AG09309 (cell line): ENCODE results near the gene MON1A.

Experiments used
- DNase-seq: peaks from one replicate; pipeline ENCODE4 v3.0.0-alpha.2; 2010; ENCODE audit warnings: low read depth
- H3K4me3 ChIP-seq: 2 replicates; pipeline ENCODE4 v1.5.1; 2011; ENCODE audit warnings: mild to moderate bottlenecking, low read depth, low read length, moderate library complexity; ENCODE audit not compliant: control insufficient read depth
- TF ChIP-seq, protein P1 (sequence below): IDR thresholded peaks from 2 replicates; pipeline ENCODE4 v1.5.1; 2011; ENCODE audit warnings: mild to moderate bottlenecking, low read depth, low read length, inconsistent platforms; ENCODE audit not compliant: insufficient read depth, control insufficient read depth; ENCODE audit errors: missing control alignments

Gene MON1A

DNA sequence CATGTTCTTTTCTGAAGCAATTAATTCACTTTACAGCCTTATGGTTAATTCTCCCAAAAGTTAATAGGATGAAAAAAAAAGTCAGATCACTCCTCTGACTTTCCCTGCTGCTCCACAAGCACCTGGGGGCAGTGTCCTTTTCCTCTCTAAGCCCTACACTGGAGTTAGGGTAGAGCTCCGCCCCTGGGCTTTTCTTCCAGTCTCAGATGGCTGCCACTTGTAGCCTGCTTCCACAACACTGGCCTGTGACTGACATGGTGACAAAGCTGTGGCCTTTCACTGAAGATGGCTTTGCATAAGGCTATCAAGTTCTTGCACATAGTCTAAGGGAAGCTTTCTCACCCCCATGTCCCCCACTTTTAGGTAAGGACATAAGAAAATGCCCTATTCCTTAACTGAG, 1.3 kb upstream of the MON1A start:
- DNase-seq, result no peak

DNA sequence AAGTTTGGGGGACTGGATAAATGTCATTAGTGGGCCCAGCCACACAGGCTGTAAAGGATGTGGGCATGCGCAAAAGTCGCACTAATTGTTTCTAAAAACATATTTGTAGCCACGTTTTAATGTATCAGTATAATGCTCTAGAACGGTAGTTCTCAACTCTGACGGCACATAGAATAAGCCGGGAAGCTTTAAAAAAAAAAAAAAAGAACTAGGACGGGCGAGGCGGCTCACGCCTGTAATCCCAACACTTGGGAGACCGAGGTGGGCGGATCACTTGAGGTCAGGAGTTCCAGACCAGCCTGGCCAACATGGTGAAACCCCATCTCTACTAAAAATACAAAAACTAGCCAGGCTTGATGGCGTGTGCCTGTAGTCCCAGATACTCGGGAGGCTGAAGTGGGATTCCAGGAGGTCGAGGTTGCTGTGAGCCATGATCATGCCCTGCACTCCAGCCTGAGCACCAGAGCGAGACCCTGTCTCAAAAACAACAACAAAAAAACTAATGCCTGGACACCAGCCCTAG, 618 bp upstream of the MON1A start:
- H3K4me3 ChIP-seq, result peak overlapping the region; percentile 82
- DNase-seq, result no peak
- TF ChIP-seq, protein P1, sequence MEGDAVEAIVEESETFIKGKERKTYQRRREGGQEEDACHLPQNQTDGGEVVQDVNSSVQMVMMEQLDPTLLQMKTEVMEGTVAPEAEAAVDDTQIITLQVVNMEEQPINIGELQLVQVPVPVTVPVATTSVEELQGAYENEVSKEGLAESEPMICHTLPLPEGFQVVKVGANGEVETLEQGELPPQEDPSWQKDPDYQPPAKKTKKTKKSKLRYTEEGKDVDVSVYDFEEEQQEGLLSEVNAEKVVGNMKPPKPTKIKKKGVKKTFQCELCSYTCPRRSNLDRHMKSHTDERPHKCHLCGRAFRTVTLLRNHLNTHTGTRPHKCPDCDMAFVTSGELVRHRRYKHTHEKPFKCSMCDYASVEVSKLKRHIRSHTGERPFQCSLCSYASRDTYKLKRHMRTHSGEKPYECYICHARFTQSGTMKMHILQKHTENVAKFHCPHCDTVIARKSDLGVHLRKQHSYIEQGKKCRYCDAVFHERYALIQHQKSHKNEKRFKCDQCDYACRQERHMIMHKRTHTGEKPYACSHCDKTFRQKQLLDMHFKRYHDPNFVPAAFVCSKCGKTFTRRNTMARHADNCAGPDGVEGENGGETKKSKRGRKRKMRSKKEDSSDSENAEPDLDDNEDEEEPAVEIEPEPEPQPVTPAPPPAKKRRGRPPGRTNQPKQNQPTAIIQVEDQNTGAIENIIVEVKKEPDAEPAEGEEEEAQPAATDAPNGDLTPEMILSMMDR, result no peak

More for the DNA sequence above, 1.3 kb upstream of the MON1A start:
- TF ChIP-seq, protein P1, result no peak
- no peak overlapping the region for H3K4me3 ChIP-seq

DNA sequence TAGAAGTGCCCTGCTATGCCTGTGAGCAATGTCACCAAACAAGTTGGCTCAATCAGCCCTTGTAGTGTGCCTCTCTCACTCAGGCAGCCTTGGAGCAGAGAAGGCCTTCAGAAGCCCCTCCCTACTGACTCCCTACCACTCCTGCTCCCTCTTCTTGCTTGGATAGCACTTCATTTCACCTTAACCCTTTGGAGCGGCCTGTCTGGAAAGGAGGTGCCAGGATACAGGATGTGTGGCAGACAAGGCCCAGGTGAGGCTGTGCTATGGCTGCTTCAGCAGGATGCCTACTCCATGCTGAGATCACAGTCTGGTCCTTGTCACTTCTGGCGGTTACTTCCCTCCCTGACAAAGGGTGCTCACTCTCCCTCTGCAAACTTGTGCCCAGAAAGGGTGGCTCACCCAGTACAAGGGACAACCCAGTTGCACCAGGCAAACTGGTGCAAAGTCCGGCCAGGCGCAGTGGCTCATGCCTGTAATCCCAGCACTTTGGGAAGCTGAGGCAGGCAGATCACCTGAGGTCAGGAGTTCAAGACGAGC, 1.1 kb downstream of the MON1A start:
- no peak overlapping the region for H3K4me3 ChIP-seq
- TF ChIP-seq, protein P1, result no peak
- no peak for DNase-seq

DNA sequence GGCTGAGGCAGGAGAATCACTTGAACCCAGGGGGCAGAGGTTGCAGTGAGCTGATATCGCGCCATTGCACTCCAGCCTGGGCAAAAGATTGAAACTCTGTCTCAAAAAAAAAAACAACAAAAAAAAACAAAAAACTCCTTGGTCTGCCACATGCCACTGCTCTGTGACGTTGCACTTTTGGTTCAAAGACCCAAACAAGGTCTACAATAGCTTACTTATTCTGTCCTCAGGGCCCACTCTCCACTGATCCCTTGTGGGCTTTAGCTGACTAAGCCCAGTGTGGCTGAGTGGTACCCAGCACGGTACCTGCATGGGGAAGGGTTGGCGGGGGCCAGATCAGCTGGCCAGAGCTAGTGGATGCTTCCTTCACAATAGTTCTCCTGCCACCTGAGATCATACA, 1.8 kb downstream of the MON1A start:
- TF ChIP-seq, protein P1, result no peak
- H3K4me3 ChIP-seq, result no peak overlapping the region
- DNase-seq, result no peak

DNA sequence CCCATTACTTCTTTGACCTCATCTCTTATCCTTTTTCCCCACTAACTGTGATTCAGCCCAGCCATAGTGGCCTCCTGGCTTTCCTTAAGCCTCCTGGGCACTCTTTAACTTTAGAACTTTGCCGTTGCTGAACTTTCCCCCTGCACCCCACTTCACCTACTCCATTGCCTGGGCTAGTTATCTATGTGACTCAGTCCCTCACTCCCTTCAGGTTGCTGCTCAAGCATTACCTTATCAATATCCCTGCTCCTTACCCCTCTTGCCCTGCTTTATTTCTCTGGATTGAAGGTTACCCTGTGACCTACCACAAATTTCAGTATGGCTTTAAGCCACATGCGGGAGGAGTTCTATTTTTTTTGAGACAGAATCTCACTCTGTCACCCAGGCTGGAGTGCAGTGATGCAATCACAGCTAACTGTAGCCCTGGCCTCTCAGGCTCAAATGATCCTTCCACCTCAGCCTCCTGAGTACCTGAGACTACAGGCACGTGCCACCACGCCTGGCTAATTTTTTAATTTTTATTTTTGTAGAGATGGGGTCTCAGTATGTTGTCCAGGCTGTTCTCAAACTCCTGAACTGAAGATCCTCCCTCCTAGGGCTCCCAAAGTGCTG, 3.4 kb downstream of the MON1A start:
- TF ChIP-seq, protein P1, result no peak
- DNase-seq, result no peak
- no peak overlapping the region for H3K4me3 ChIP-seq

DNA sequence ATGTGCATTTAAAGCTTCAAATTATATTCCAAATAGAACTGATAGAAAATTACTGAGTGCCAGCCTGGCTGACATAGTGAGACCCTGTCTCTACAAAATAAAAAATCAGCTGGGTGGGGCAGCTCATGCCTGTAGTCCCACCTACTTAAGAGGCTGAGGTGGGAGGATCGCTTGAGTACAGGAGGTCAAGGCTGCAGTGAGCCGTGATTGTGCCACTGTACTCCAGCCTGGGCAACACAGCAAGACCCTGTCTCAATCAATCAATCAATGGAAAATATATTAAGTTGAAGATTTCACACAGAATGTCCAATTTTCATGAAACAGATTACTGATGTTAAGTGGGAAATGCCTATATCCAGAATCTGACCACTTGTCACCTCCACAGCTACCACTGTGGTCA, 4.1 kb downstream of the MON1A start:
- TF ChIP-seq, protein P1, result no peak
- no peak for DNase-seq
- no peak overlapping the region for H3K4me3 ChIP-seq
